ENCODE results near the gene AP1B1.

The AP1B1 gene

GRCh38 chr22:29335656-29336055, 52.7 kb downstream of the AP1B1 start:
- H3K4me3 Mint-ChIP-seq = no peak overlapping the region

GRCh38 chr22:29334696-29335344, 53.5 kb downstream of the AP1B1 start:
- H3K36me3 Mint-ChIP-seq (ENCODE audit: low read depth) = peaks cover 42% of the 10 kb centered on the region
- no peak overlapping the region for H3K4me3 Mint-ChIP-seq
- no peaks in the 10 kb centered on the region for H3K9me3 Mint-ChIP-seq
- no peaks in the 10 kb centered on the region for H3K27me3 Mint-ChIP-seq
- no peak overlapping the region for H3K27ac Mint-ChIP-seq
- no peaks in the 10 kb centered on the region for H3K4me1 Mint-ChIP-seq (ENCODE audit: low read depth)

More at GRCh38 chr22:29335656-29336055, 52.7 kb downstream of the AP1B1 start:
- Mint-ChIP-seq H3K4me1 (ENCODE audit: low read depth) (no peaks in the 10 kb centered on the region), H3K27me3 (no peaks in the 10 kb centered on the region), H3K9me3 (no peaks in the 10 kb centered on the region), H3K27ac (no peak overlapping the region), H3K36me3 (ENCODE audit: low read depth) (peaks cover 42% of the 10 kb centered on the region)

GRCh38 chr22:29334148-29334547, 54.2 kb downstream of the AP1B1 start:
- Mint-ChIP-seq H3K9me3 (no peaks in the 10 kb centered on the region), H3K4me3 (no peak overlapping the region), H3K4me1 (ENCODE audit: low read depth) (no peaks in the 10 kb centered on the region), H3K27me3 (no peaks in the 10 kb centered on the region), H3K27ac (no peak overlapping the region), H3K36me3 (ENCODE audit: low read depth) (peaks cover 39% of the 10 kb centered on the region)

- Mint-ChIP-seq H3K27me3 (no peaks in the 10 kb centered on the region), H3K4me1 (ENCODE audit: low read depth) (no peaks in the 10 kb centered on the region), H3K27ac (no peak overlapping the region), H3K36me3 (ENCODE audit: low read depth) (peaks cover 28% of the 10 kb centered on the region), H3K4me3 (no peak overlapping the region), H3K9me3 (no peaks in the 10 kb centered on the region)
Observed at GRCh38 chr22:29332886-29333496, 55.4 kb downstream of the AP1B1 start.

GRCh38 chr22:29331658-29332300, 56.6 kb downstream of the AP1B1 start:
- Mint-ChIP-seq H3K27me3 (no peaks in the 10 kb centered on the region), H3K4me1 (ENCODE audit: low read depth) (no peaks in the 10 kb centered on the region), H3K36me3 (ENCODE audit: low read depth) (peaks cover 21% of the 10 kb centered on the region), H3K27ac (no peak overlapping the region), H3K4me3 (no peak overlapping the region), H3K9me3 (no peaks in the 10 kb centered on the region)

DNA sequence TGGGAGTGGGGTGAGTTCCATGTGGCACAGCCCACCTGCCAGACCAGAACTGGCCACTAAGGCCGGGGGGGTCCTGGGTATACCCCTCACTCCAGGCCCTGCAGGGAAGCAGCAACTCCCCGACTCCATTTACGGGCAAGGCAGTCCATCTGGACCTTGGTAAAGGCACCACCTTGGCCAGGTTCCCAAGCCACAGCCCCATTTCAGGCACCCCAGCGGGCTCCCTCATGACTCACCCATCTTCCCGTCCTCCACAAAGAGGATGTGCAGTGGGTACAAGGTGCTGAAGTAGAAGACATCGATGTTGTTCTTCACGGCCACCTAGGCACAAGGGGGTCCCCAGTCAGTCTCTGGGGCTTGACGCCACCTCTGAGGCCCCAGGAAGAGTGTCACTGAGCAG, 57.2 kb downstream of the AP1B1 start:
- Mint-ChIP-seq H3K27ac (no peak overlapping the region), H3K27me3 (no peaks in the 10 kb centered on the region), H3K36me3 (ENCODE audit: low read depth) (peaks cover 22% of the 10 kb centered on the region), H3K9me3 (no peaks in the 10 kb centered on the region), H3K4me3 (no peak overlapping the region), H3K4me1 (ENCODE audit: low read depth) (no peaks in the 10 kb centered on the region)

- H3K9me3 Mint-ChIP-seq = no peaks in the 10 kb centered on the region
- H3K27me3 Mint-ChIP-seq = no peaks in the 10 kb centered on the region
- H3K4me1 Mint-ChIP-seq (ENCODE audit: low read depth) = no peaks in the 10 kb centered on the region
- H3K4me3 Mint-ChIP-seq = no peak overlapping the region
- H3K36me3 Mint-ChIP-seq (ENCODE audit: low read depth) = peaks cover 17% of the 10 kb centered on the region
- H3K27ac Mint-ChIP-seq = no peak overlapping the region
Observed at GRCh38 chr22:29330753-29331152, 57.6 kb downstream of the AP1B1 start.

- no peak overlapping the region for H3K27ac Mint-ChIP-seq
- H3K36me3 Mint-ChIP-seq (ENCODE audit: low read depth) = peaks cover 13% of the 10 kb centered on the region
- no peak overlapping the region for H3K4me3 Mint-ChIP-seq
- H3K9me3 Mint-ChIP-seq = no peaks in the 10 kb centered on the region
- H3K27me3 Mint-ChIP-seq = no peaks in the 10 kb centered on the region
- no peaks in the 10 kb centered on the region for H3K4me1 Mint-ChIP-seq (ENCODE audit: low read depth)
Observed at GRCh38 chr22:29330291-29330690, 58.1 kb downstream of the AP1B1 start.

- Mint-ChIP-seq H3K36me3 (ENCODE audit: low read depth) (peaks cover 12% of the 10 kb centered on the region), H3K9me3 (no peaks in the 10 kb centered on the region), H3K27ac (no peak overlapping the region), H3K27me3 (no peaks in the 10 kb centered on the region), H3K4me1 (ENCODE audit: low read depth) (no peaks in the 10 kb centered on the region), H3K4me3 (no peak overlapping the region)
Observed at GRCh38 chr22:29329581-29329980, 58.8 kb downstream of the AP1B1 start.

DNA sequence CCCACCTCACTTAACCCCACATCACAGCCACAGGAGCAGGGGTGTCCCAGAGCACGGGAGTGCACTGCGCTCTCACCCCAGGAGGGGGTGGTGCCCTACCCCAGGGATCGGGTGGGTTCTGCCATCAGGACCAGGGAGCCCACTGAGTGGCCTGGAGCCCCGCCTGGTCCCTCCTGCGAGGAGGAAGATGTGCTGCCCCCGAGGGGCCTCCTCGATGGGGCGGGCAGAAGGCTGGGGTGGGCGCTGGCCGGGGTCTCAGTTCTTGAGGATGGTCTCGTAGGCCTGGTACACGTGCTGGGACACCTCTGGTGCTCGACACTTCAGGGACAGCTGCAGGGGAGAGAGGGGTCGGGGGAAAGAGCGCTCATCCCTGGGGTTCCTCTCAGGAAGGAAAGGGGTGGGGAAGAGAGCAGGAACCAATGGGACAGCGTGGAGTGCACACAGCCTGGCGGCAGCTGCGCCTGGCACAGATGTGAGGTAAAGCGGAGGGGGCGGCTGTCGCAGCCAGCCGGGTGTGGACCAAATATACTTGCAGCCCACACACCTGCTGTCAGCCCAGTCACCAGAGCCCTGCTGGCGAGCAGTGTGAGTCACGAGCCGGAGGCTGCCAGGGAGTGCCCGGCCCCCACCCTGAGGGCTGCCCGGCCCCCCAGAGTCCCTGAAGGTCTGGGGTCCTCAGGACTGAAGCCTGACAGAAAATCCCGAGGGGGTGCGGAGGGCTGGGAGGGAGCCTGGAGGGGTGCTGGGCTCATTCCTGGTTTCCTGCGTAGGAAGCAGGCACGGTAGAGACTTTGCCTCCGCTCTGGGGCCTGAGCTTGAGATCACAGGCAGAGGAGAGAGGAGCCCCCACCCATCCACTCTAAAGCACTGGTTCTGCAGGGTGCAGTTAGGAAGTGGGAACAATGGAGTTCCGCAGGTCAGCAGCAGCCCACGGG, 59.5 kb downstream of the AP1B1 start:
- Mint-ChIP-seq H3K36me3 (ENCODE audit: low read depth) (peaks cover 9% of the 10 kb centered on the region), H3K4me3 (no peak overlapping the region), H3K27ac (no peak overlapping the region), H3K9me3 (no peaks in the 10 kb centered on the region), H3K27me3 (no peaks in the 10 kb centered on the region), H3K4me1 (ENCODE audit: low read depth) (no peaks in the 10 kb centered on the region)

DNA sequence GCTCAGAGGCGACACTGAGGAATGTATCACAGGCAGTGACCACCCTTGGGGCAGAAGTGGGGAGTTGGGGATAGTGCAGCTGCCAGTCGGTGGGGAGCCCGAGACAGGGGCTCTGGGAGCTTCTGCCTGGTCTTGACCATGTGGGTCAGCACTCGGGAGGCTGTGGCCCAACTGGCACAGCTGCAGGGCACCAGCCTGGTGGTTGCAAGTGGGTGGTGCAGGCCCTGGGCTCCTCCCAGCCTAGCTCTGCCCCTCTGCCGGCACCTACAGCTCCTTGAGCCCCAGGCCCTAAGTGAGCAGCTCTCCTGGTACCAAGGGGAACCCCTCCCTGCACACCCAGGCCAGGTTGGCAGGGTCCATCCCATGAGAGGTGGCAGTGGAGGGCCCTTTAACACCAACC, 60.3 kb downstream of the AP1B1 start:
- Mint-ChIP-seq H3K4me3 (no peak overlapping the region), H3K36me3 (ENCODE audit: low read depth) (peaks cover 9% of the 10 kb centered on the region), H3K27me3 (no peaks in the 10 kb centered on the region), H3K4me1 (ENCODE audit: low read depth) (no peaks in the 10 kb centered on the region), H3K27ac (no peak overlapping the region), H3K9me3 (no peaks in the 10 kb centered on the region)

GRCh38 chr22:29327089-29327764, 61.1 kb downstream of the AP1B1 start:
- no peak overlapping the region for H3K4me3 Mint-ChIP-seq
- H3K9me3 Mint-ChIP-seq = no peaks in the 10 kb centered on the region
- H3K27ac Mint-ChIP-seq = no peak overlapping the region
- peaks cover 10% of the 10 kb centered on the region for H3K36me3 Mint-ChIP-seq (ENCODE audit: low read depth)
- H3K4me1 Mint-ChIP-seq (ENCODE audit: low read depth) = no peaks in the 10 kb centered on the region
- H3K27me3 Mint-ChIP-seq = no peaks in the 10 kb centered on the region

DNA sequence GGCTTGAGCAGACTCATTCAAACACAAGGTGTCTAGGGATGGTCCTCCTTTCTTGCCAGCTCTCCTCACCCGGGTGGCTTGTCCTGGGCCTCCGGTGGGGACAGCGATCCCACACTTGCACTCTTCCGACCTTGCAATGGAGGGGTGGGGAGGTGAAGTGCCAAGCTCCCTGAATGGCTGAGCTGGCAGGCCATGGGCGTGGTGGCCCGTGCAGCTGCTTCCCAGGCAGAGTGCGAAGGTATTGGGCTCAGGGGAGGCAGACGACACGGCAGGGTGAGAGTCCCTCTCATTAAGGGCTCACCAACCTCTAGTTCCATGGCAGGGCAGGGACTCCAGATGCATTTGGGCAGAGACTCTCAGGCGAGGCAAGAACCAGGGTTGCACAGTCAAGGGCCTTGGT, 61.9 kb downstream of the AP1B1 start:
- Mint-ChIP-seq H3K4me3 (no peak overlapping the region), H3K27me3 (no peaks in the 10 kb centered on the region), H3K4me1 (ENCODE audit: low read depth) (no peaks in the 10 kb centered on the region), H3K27ac (no peak overlapping the region), H3K9me3 (no peaks in the 10 kb centered on the region), H3K36me3 (ENCODE audit: low read depth) (peaks cover 12% of the 10 kb centered on the region)

DNA sequence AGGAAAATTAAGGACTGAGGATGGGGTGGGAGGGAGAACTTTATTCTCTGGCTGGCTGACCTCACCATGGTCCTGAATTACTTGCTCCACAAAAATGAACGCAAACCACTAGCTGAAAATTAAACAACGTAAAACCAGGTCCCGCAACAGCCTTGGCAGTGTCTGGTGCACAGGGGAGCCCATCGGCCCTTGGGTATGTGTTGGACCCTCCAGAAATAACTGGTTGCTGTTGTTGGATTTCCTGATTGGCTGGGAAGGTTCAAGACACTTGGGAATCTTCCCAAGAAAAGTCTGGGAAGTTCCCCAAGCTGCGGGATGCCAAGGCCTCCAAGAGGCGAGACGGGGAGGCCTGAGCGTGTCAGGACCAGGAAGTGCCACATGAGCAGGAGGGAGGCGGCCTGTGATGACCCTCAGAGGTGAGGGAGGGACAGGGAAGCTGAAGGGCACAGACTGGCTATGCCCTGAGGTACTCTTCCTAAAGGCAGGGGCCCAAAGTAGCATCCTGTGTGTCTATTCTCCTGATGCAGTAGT, 62.5 kb downstream of the AP1B1 start:
- Mint-ChIP-seq H3K27me3 (no peaks in the 10 kb centered on the region), H3K27ac (no peak overlapping the region), H3K4me3 (no peak overlapping the region), H3K36me3 (ENCODE audit: low read depth) (peaks cover 12% of the 10 kb centered on the region), H3K4me1 (ENCODE audit: low read depth) (no peaks in the 10 kb centered on the region), H3K9me3 (no peaks in the 10 kb centered on the region)
